Activated CD8-positive, alpha-beta T cell treated with anti-CD3 and anti-CD28 coated beads for 36 hours (primary cell): ENCODE data around the gene KCNK6. TPM values are rescaled to one million over a fixed set of nuclear protein-coding genes. Genes with fewer than 3 reads are reported as not detected.

Source experiments
- ATAC-seq: fragments of 200-7000 bp; cut with Tn5 transposase; one replicate; pipeline ENCODE4 v1.10.0; 2021; ENCODE audit warnings: mild to moderate bottlenecking, moderate library complexity
- CTCF ChIA-PET: fragments of 350-600 bp; sonication (Branson Sonifier 250); formaldehyde crosslinking; loops from one replicate; lab custom pipeline; 2021; ENCODE audit warnings: antibody characterized with exemption; lab: Charles Lee
- POLR2A ChIA-PET: fragments of 350-600 bp; sonication (Branson Sonifier 250); formaldehyde crosslinking; loops from one replicate; lab custom pipeline; 2021; ENCODE audit warnings: antibody characterized with exemption; lab: Charles Lee
- DNase-seq: peaks from one replicate; pipeline ENCODE4 v3.0.0-alpha.2; 2020
- H3K27ac Mint-ChIP-seq: one replicate; pipeline ENCODE4 v1.8.0; 2021; ENCODE audit warnings: mild to moderate bottlenecking, mixed read lengths
- H3K27me3 Mint-ChIP-seq: one replicate; pipeline ENCODE4 v1.8.0; 2021; ENCODE audit warnings: mixed read lengths
- H3K36me3 Mint-ChIP-seq: one replicate; pipeline ENCODE4 v1.8.0; 2021; ENCODE audit warnings: low read depth, mixed read lengths
- H3K4me1 Mint-ChIP-seq: one replicate; pipeline ENCODE4 v1.8.0; 2021; ENCODE audit warnings: low read depth, mixed read lengths
- H3K4me3 Mint-ChIP-seq: one replicate; pipeline ENCODE4 v1.8.0; 2021; ENCODE audit warnings: mild to moderate bottlenecking, moderate library complexity, mixed read lengths
- H3K9me3 Mint-ChIP-seq: one replicate; pipeline ENCODE4 v1.8.0; 2021; ENCODE audit warnings: mixed read lengths
- CTCF ChIP-seq: fragments of 200-600 bp; IDR thresholded peaks from one replicate; pipeline ENCODE4 v1.8.0; 2022; ENCODE audit warnings: antibody characterized with exemption, mild to moderate bottlenecking
- intact Hi-C: fragments of 100-400 bp; cut with micrococcal nuclease; formaldehyde crosslinking; loops from one replicate; pipeline ENCODE4 v1.10.0; 2022
- total RNA-seq, 2 experiments: library from RNA; stranded (reverse); gene quantifications; one replicate each; pipeline ENCODE4 v1.2.3, GENCODE V29; 2021

The KCNK6 gene
- total RNA-seq, 2 experiments from 2014 or later, result 10.3 to 11.9 TPM

- POLR2A ChIA-PET, result no interaction called here
- H3K36me3 Mint-ChIP-seq, result peaks cover 10% of the 10 kb centered on the region
- DNase-seq (no peak), ATAC-seq (no peak)
- H3K4me1 Mint-ChIP-seq, result no peaks in the 10 kb centered on the region
- H3K4me3 Mint-ChIP-seq, result no peak overlapping the region
- CTCF ChIA-PET, result no interaction called here
- H3K9me3 Mint-ChIP-seq, result no peaks in the 10 kb centered on the region
- H3K27me3 Mint-ChIP-seq, result no peaks in the 10 kb centered on the region
- no peak overlapping the region for H3K27ac Mint-ChIP-seq
- intact Hi-C loops, result no loop called here
- TF ChIP-seq CTCF, result no peak
These were observed 13.4 kb upstream of the KCNK6 start for GRCh38 chr19:38306236-38306635.

- POLR2A ChIA-PET, result no interaction called here
- ATAC-seq (no peak), DNase-seq (no peak)
- H3K4me1 Mint-ChIP-seq, result peaks cover 4% of the 10 kb centered on the region
- CTCF ChIA-PET, result no interaction called here
- H3K4me3 Mint-ChIP-seq, result no peak overlapping the region
- peaks cover 10% of the 10 kb centered on the region for H3K36me3 Mint-ChIP-seq
- H3K27me3 Mint-ChIP-seq, result no peaks in the 10 kb centered on the region
- H3K9me3 Mint-ChIP-seq, result no peaks in the 10 kb centered on the region
- intact Hi-C loops, result no loop called here
- no peak overlapping the region for H3K27ac Mint-ChIP-seq
- TF ChIP-seq CTCF, result no peak
These were observed 12.6 kb upstream of the KCNK6 start for GRCh38 chr19:38307076-38307475.

- no peak for TF ChIP-seq CTCF
- H3K4me3 Mint-ChIP-seq, result no peak overlapping the region
- no peaks in the 10 kb centered on the region for H3K27me3 Mint-ChIP-seq
- ChIA-PET CTCF (no interaction called here), POLR2A (no interaction called here)
- intact Hi-C loops, result no loop called here
- no peak for DNase-seq
- H3K9me3 Mint-ChIP-seq, result no peaks in the 10 kb centered on the region
- peaks cover 10% of the 10 kb centered on the region for H3K36me3 Mint-ChIP-seq
- no peak overlapping the region for H3K27ac Mint-ChIP-seq
- no peak for ATAC-seq
- H3K4me1 Mint-ChIP-seq, result peaks cover 7% of the 10 kb centered on the region
These were observed 12.0 kb upstream of the KCNK6 start for GRCh38 chr19:38307597-38307996.

- ATAC-seq (no peak), DNase-seq (no peak)
- Mint-ChIP-seq H3K36me3 (peaks cover 10% of the 10 kb centered on the region), H3K27me3 (no peaks in the 10 kb centered on the region), H3K4me1 (peaks cover 8% of the 10 kb centered on the region), H3K4me3 (no peak overlapping the region), H3K9me3 (no peaks in the 10 kb centered on the region), H3K27ac (no peak overlapping the region)
- intact Hi-C loops, result no loop called here
- ChIA-PET CTCF (no interaction called here), POLR2A (no interaction called here)
- TF ChIP-seq CTCF, result no peak
These were observed 11.5 kb upstream of the KCNK6 start for GRCh38 chr19:38308006-38308766.

GRCh38 chr19:38308926-38309614 is 10.6 kb upstream of the KCNK6 start:
- Mint-ChIP-seq H3K27ac (no peak overlapping the region), H3K9me3 (no peaks in the 10 kb centered on the region), H3K27me3 (no peaks in the 10 kb centered on the region), H3K4me1 (peaks cover 11% of the 10 kb centered on the region), H3K4me3 (no peak overlapping the region), H3K36me3 (peaks cover 10% of the 10 kb centered on the region)
- DNase-seq (no peak), ATAC-seq (no peak)
- intact Hi-C loops, result no loop called here
- ChIA-PET POLR2A (no interaction called here), CTCF (no interaction called here)
- TF ChIP-seq CTCF, result no peak
